Hepatocyte (in vitro differentiated cells): ENCODE results near the gene RASSF8.

ENCODE experiments used
- CTCF ChIP-seq: fragments of 200-600 bp; sonication (generic); IDR thresholded peaks from 2 replicates; pipeline ENCODE4 v1.5.1; 2016; ENCODE audit warnings: antibody characterized with exemption, mild to moderate bottlenecking; ENCODE audit not compliant: poor library complexity
- EZH2 ChIP-seq: fragments of 200-600 bp; sonication (generic); IDR thresholded peaks from 2 replicates; pipeline ENCODE4 v1.6.1; 2016; ENCODE audit warnings: antibody characterized with exemption, mild to moderate bottlenecking, borderline replicate concordance
- EZH2phosphoT487 ChIP-seq: fragments of 200-600 bp; sonication (generic); IDR thresholded peaks from one replicate; pipeline ENCODE4 v1.6.1; 2018; ENCODE audit warnings: antibody characterized with exemption, mild to moderate bottlenecking, low read depth, moderate library complexity; ENCODE audit not compliant: unreplicated experiment, severe bottlenecking

- TF ChIP-seq CTCF (peak; percentile 25), EZH2phosphoT487 (no peak), EZH2 (no peak)
Observed at GRCh38 chr12:26126340-26127284, 168.1 kb downstream of the RASSF8 start.
